Breast epithelium (tissue), 3 donors: ENCODE data around the gene NTSR2.

Experiments
- CTCF ChIP-seq, 3 donors: fragments of 450-650 bp; IDR thresholded peaks; one replicate each; pipeline ENCODE4 v1.5.1; 2016 to 2017; ENCODE audit warnings: antibody characterized with exemption in 3 of 3, mild to moderate bottlenecking in 3 of 3, moderate library complexity in 3 of 3
- POLR2A ChIP-seq: fragments of 450-650 bp; IDR thresholded peaks from one replicate; pipeline ENCODE4 v1.6.1; 2016; ENCODE audit warnings: antibody characterized with exemption, mild to moderate bottlenecking, moderate library complexity
- POLR2AphosphoS5 ChIP-seq, 3 donors: sonication (generic); formaldehyde crosslinking; IDR thresholded peaks; one replicate each; pipeline ENCODE4 v1.6.1; 2017; ENCODE audit warnings: antibody characterized with exemption in 3 of 3

DNA sequence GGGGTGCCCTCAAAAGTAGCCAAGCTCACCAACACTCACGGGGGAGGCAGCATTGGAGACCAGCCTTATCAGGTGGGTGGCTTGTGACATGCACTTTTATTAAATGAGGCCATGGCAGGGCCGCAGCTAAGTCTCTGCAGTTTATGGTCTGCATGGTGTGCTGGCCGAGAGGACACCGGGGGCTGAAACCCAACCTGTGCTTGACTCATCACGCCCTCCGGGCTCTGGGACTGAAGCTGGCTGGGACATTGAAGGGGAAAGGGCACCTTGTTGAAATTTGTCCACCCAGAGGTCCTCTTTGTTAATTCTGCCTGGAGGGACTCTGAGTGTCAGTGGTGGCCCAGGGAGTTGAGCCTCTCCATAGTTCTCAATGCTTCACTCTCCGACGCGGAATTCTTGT lies 17.7 kb upstream of the NTSR2 start:
- TF ChIP-seq CTCF (IDR thresholded peaks at IDR 0.05) (no peak), POLR2AphosphoS5 (IDR thresholded peaks at IDR 0.05) (no peak), POLR2A (no peak)
